HL-60 (cell line): ENCODE measurements around the gene AFAP1L2.

Source experiments
- DNase-seq, 2 experiments: peaks; one replicate each; pipeline ENCODE4 v3.0.0-alpha.2; 2010 to 2020; ENCODE audit warnings: low read depth in 1 of 2, low spot score in 1 of 2
- H3K27ac ChIP-seq: fragments of 250-450 bp; sonication (Bioruptor Pico); replicated peaks from 2 replicates; pipeline ENCODE4 v1.5.1; 2020; ENCODE audit warnings: mild to moderate bottlenecking, moderate library complexity
- H3K27me3 ChIP-seq: fragments of 250-450 bp; sonication (Bioruptor Pico); 2 replicates; pipeline ENCODE4 v1.5.1; 2021; ENCODE audit warnings: mild to moderate bottlenecking, moderate library complexity; ENCODE audit not compliant: insufficient read depth, poor library complexity, severe bottlenecking
- H3K4me3 ChIP-seq: replicated peaks from 2 replicates; pipeline ENCODE4 v1.5.1; 2011; ENCODE audit warnings: mild to moderate bottlenecking, control low read depth, low read length; ENCODE audit not compliant: insufficient read depth
- CTCF ChIP-seq: IDR thresholded peaks from one replicate; pipeline ENCODE4 v1.5.1; 2011; ENCODE audit warnings: low read length, control low read depth, inconsistent platforms; ENCODE audit not compliant: insufficient read depth
- GABPA ChIP-seq: IDR thresholded peaks from 2 replicates; pipeline ENCODE4 v1.6.1; 2012; ENCODE audit warnings: low read depth
- POLR2AphosphoS5 ChIP-seq: IDR thresholded peaks from 2 replicates; pipeline ENCODE4 v1.6.1; 2012; ENCODE audit warnings: low read depth
- REST ChIP-seq: IDR thresholded peaks from 2 replicates; pipeline ENCODE4 v1.6.1; 2012; ENCODE audit warnings: low read depth; ENCODE audit not compliant: insufficient replicate concordance
- SPI1 ChIP-seq: IDR thresholded peaks from 2 replicates; pipeline ENCODE4 v1.6.1; 2012; ENCODE audit warnings: low read depth, mild to moderate bottlenecking, borderline replicate concordance

The AFAP1L2 gene

DNA sequence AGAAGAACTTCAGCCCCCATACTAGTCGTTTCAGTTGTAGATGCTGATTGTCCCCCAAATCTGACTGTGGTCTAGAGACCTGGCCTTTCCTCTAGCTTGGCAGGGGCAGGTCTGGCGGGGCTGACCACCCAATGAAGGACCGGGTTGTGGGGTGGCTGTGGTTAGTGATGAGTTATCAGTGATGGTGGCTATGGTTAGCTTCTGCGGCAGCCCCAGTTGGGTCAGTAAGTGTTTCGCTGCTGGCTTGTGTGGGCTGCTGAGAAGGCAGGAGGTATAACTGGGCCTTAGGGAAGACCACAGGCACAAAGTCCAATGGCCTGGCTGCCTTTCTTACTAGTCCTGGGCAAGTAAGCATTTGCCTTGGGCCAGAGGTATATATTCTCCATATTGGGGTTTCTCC, 143.9 kb downstream of the AFAP1L2 start:
- TF ChIP-seq POLR2AphosphoS5 (no peak), GABPA (no peak), CTCF (no peak), REST (no peak), SPI1 (no peak)

GRCh38 chr10:114259824-114260223, 144.5 kb downstream of the AFAP1L2 start:
- TF ChIP-seq SPI1 (no peak), CTCF (no peak)
- no peaks in the 10 kb centered on the region for H3K27me3 ChIP-seq
- no peak for DNase-seq

More for the DNA sequence above, 143.9 kb downstream of the AFAP1L2 start:
- no peak for DNase-seq
- Histone ChIP-seq H3K4me3 (no peak overlapping the region), H3K27me3 (no peaks in the 10 kb centered on the region), H3K27ac (no peak overlapping the region)

GRCh38 chr10:114258274-114258840, 145.9 kb downstream of the AFAP1L2 start:
- DNase-seq = no peak
- TF ChIP-seq SPI1 (no peak), CTCF (no peak), GABPA (no peak), POLR2AphosphoS5 (no peak)
- H3K27ac ChIP-seq = no peak overlapping the region
- no peaks in the 10 kb centered on the region for H3K27me3 ChIP-seq
- H3K4me3 ChIP-seq = no peak overlapping the region

More at GRCh38 chr10:114259824-114260223, 144.5 kb downstream of the AFAP1L2 start:
- Histone ChIP-seq H3K27ac (no peak overlapping the region), H3K4me3 (no peak overlapping the region)

GRCh38 chr10:114257498-114257897, 146.8 kb downstream of the AFAP1L2 start:
- H3K4me3 ChIP-seq = no peak overlapping the region
- no peak for DNase-seq
- H3K27ac ChIP-seq = no peak overlapping the region
- TF ChIP-seq SPI1 (no peak), CTCF (no peak), REST (no peak), GABPA (no peak), POLR2AphosphoS5 (no peak)
- H3K27me3 ChIP-seq = no peaks in the 10 kb centered on the region
